GM06990 (cell line): ENCODE measurements around the gene RACGAP1.

Experiments
- DNase-seq: peaks from one replicate; pipeline ENCODE4 v3.0.0-alpha.2; 2011; ENCODE audit not compliant: insufficient read length; ENCODE audit errors: extremely low read depth
- H3K27me3 ChIP-seq: replicated peaks from 2 replicates; pipeline ENCODE4 v1.6.0; 2011; ENCODE audit warnings: low read length; ENCODE audit not compliant: control insufficient read depth, insufficient read depth
- H3K36me3 ChIP-seq: 2 replicates; pipeline ENCODE4 v1.5.1; 2011; ENCODE audit warnings: low read length; ENCODE audit not compliant: control insufficient read depth, insufficient read depth
- H3K4me3 ChIP-seq: replicated peaks from 2 replicates; pipeline ENCODE4 v1.5.1; 2011; ENCODE audit warnings: low read depth, mild to moderate bottlenecking, control low read depth, low read length
- CTCF ChIP-seq: IDR thresholded peaks from 2 replicates; pipeline ENCODE4 v1.5.1; 2011; ENCODE audit warnings: low read length, control low read depth, mild to moderate bottlenecking, inconsistent platforms; ENCODE audit not compliant: insufficient read depth, poor library complexity, severe bottlenecking

The RACGAP1 gene

GRCh38 chr12:49944046-49944445 lies 81.2 kb downstream of the RACGAP1 start:
- DNase-seq = no peak
- no peak for TF ChIP-seq CTCF
- Histone ChIP-seq H3K36me3 (no peaks in the 10 kb centered on the region), H3K27me3 (no peaks in the 10 kb centered on the region), H3K4me3 (no peak overlapping the region)

GRCh38 chr12:49943625-49943960 lies 81.7 kb downstream of the RACGAP1 start:
- TF ChIP-seq CTCF = no peak
- Histone ChIP-seq H3K27me3 (no peaks in the 10 kb centered on the region), H3K36me3 (no peaks in the 10 kb centered on the region), H3K4me3 (no peak overlapping the region)
- DNase-seq = no peak

GRCh38 chr12:49942921-49943624 lies 82.2 kb downstream of the RACGAP1 start:
- H3K27me3 ChIP-seq = no peaks in the 10 kb centered on the region
- no peaks in the 10 kb centered on the region for H3K36me3 ChIP-seq
- no peak for DNase-seq
- no peak for TF ChIP-seq CTCF
- no peak overlapping the region for H3K4me3 ChIP-seq

GRCh38 chr12:49942512-49942893 lies 82.8 kb downstream of the RACGAP1 start:
- H3K36me3 ChIP-seq = no peaks in the 10 kb centered on the region
- TF ChIP-seq CTCF = no peak
- H3K27me3 ChIP-seq = no peaks in the 10 kb centered on the region
- DNase-seq = no peak
- no peak overlapping the region for H3K4me3 ChIP-seq

- no peak for DNase-seq
- no peaks in the 10 kb centered on the region for H3K27me3 ChIP-seq
- no peak overlapping the region for H3K4me3 ChIP-seq
- TF ChIP-seq CTCF = no peak
- no peaks in the 10 kb centered on the region for H3K36me3 ChIP-seq
Observed at GRCh38 chr12:49941556-49942511, 83.5 kb downstream of the RACGAP1 start.
